DND-41 (cell line): ENCODE measurements around the gene MAGEB10.

Experiments used
- CTCF ChIP-seq: IDR thresholded peaks from 2 replicates; pipeline ENCODE4 v1.5.1; 2012; ENCODE audit warnings: borderline replicate concordance, low read length, moderate library complexity, mild to moderate bottlenecking; ENCODE audit not compliant: poor library complexity, severe bottlenecking; ENCODE audit errors: extremely low read depth
- EZH2 ChIP-seq: IDR thresholded peaks from 3 replicates; pipeline ENCODE4 v1.6.1; 2012; ENCODE audit warnings: borderline replicate concordance, low read depth, mild to moderate bottlenecking, moderate library complexity, low read length, inconsistent platforms; ENCODE audit not compliant: severe bottlenecking

- TF ChIP-seq CTCF (no peak), EZH2 (no peak)
Measured at GRCh38 chrX:27842859-27843258, 35.1 kb downstream of the MAGEB10 start.
